ENCODE measurements around the gene TSPAN1.

TSPAN1 gene

GRCh38 chr1:46188295-46189030, 13.6 kb downstream of the TSPAN1 start:
- DNase-seq: no peak

GRCh38 chr1:46190539-46190938, 15.7 kb downstream of the TSPAN1 start:
- DNase-seq: no peak

GRCh38 chr1:46191033-46191701, 16.3 kb downstream of the TSPAN1 start:
- no peak for DNase-seq

- DNase-seq: no peak
These were observed 17.3 kb downstream of the TSPAN1 start for GRCh38 chr1:46192171-46192570.

- no peak for DNase-seq
These were observed 18.4 kb downstream of the TSPAN1 start for GRCh38 chr1:46193285-46193684.

GRCh38 chr1:46193984-46194570, 19.2 kb downstream of the TSPAN1 start:
- no peak for DNase-seq

- no peak for DNase-seq
These were observed 19.8 kb downstream of the TSPAN1 start for GRCh38 chr1:46194641-46195193.

GRCh38 chr1:46196609-46197008, 21.7 kb downstream of the TSPAN1 start:
- no peak for DNase-seq

GRCh38 chr1:46197560-46197963, 22.7 kb downstream of the TSPAN1 start:
- no peak for DNase-seq

- DNase-seq: peak; percentile 76
These were observed 23.3 kb downstream of the TSPAN1 start, which contains the start of gene POMGNT1 for GRCh38 chr1:46197964-46198811. Gene POMGNT1, minus strand, starts transcription at chr1:46198434. Its CDS starts 613 bp downstream, at chr1:46197821.

GRCh38 chr1:46199233-46199749, 24.4 kb downstream of the TSPAN1 start:
- DNase-seq: peak; percentile 35

GRCh38 chr1:46203738-46204405, 29.0 kb downstream of the TSPAN1 start:
- DNase-seq: no peak

- DNase-seq: no peak
These were observed 29.5 kb downstream of the TSPAN1 start for GRCh38 chr1:46204406-46204742.

GRCh38 chr1:46205141-46205540, 30.3 kb downstream of the TSPAN1 start:
- no peak for DNase-seq

- no peak for DNase-seq
These were observed 30.9 kb downstream of the TSPAN1 start for GRCh38 chr1:46205791-46206190.

GRCh38 chr1:46206399-46206798, 31.5 kb downstream of the TSPAN1 start:
- DNase-seq: no peak

- DNase-seq: no peak
These were observed 35.7 kb downstream of the TSPAN1 start for GRCh38 chr1:46210561-46210960.

GRCh38 chr1:46211051-46211450, 36.2 kb downstream of the TSPAN1 start:
- DNase-seq: no peak

- no peak for DNase-seq
These were observed 40.6 kb downstream of the TSPAN1 start for GRCh38 chr1:46215504-46215903.

GRCh38 chr1:46218443-46218842, 43.6 kb downstream of the TSPAN1 start:
- no peak for DNase-seq

- no peak for DNase-seq
These were observed 44.9 kb downstream of the TSPAN1 start for GRCh38 chr1:46219551-46220520.

All from hematopoietic multipotent progenitor cell treated with erythropoietin and hydrocortisone succinate and interleukin-3 and kit ligand, for 6 days (in vitro differentiated cells).